Measurements from ENCODE around the gene MBD3L1.

The MBD3L1 gene

DNA sequence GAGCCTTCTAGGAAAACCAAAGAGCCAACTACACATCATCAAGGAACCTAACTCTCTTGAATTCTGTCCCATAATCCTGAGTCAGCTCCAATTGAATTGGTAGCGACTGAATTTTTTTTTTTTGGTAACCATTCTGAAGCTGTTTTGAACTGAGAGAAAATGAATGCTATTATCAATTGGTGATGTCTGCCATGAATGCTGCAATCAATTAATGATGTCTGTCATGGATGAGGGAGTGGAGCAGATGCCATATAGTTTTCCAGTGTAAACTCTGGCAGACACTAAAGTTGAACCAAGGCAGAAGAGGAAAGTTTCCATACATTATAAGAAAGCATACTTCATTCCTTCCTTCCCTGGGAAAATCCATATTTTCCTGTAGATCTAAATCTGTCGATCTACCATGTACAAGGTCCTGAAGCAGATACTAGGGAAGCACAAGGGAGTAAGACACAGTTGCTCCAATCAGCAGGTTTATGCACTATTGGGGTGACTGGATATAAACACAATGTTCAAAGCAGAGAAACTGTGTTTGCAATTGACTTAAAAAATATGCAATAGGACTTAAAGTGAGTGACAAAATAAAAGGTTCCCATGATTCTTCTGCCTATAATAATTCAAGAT is 48.8 kb downstream of the MBD3L1 start:
- DNase-seq (ENCODE audit: low read depth, low spot score): no peak

DNA sequence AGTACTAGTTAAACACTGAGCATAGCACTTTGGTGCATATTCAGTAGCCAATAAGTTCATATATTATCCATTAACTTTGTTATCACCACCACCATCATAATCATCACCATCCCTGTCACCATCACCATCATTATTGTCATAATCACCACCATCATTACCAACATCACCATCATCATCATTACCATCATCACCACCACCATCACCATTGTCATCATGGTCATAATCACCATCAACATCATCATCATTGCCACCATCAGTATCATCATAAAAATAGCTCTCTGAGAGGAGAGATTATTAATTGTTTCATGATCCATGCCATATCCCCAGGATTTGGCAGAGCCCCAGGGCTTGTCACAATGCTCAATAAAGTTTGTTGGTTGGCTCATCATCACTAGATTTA is 49.3 kb downstream of the MBD3L1 start:
- no peak for DNase-seq (ENCODE audit: low read depth, low spot score)

DNA sequence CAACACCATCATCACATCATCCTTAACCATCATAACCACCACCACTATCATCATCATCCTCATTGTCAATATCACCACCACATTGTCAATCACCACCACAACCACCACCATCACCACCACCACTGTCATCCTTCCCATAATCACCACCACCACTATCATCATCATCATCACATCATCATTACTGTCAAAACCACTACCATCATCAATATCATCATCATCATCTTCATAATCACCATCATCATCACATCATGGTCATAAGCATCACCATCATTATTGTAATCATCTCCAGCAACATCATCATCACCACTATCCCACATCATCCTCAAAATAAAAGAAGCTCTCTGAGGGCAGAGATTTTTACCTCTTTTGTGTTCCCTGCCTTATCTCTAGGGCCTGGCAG is 52.2 kb downstream of the MBD3L1 start:
- no peak for DNase-seq (ENCODE audit: low read depth, low spot score)

DNA sequence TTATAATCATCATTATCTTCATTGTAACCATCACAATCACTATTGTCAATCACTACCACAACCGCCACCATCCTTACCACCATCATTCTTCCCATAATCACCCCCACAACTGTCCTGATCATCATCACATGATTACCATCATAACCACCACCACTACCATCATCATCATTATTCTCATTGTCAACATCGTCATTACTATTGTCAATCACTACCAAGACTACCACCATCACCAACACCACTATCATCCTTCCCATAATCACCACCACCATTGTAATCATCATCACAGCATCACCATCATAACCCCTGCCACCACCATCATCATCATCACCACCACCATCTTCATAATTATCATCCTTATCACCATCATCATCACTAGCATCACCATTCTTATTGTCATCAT is 55.2 kb downstream of the MBD3L1 start:
- no peak for DNase-seq (ENCODE audit: low read depth, low spot score)

DNA sequence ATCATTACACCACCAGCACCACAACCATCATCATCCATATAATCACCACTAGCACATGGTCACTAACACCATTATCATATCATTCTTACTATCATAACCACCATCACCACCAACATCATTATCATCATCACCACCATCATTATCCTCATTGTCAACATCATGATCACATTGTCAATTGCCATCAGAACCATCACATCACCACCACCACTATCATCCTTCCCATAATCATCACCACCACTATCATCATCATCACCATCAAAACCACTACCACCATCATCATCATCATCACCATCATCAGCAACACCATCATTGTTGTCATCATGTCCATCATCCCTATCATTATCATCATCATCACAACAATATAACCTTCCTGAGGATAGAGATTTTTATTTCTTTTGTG is 58.1 kb downstream of the MBD3L1 start:
- no peak for DNase-seq (ENCODE audit: low read depth, low spot score)
